Frontal cortex (tissue), 4 donors: ENCODE results near the gene SGCA. TPM values are rescaled to one million over a fixed set of nuclear protein-coding genes. Genes with fewer than 3 reads are reported as not detected.
A peak's percentile ranks its signal among the peaks of the same experiment; 100 is the strongest.

ENCODE experiments used
- DNase-seq, 2 donors: peaks; one replicate each; pipeline ENCODE4 v3.0.0; 2012; ENCODE audit warnings: low spot score in 2 of 2
- FAIRE-seq: peaks from 2 replicates; lab custom pipeline; 2012; peaks lifted over from hg19 to GRCh38; lab: Jason Lieb, UNC
- total RNA-seq: library from RNA; depleted of rRNA; stranded (reverse); fragments of >200 nt; gene quantifications from one replicate; pipeline ENCODE4 v1.2.3, GENCODE V29; 2014
- donor health status: control.
- donor health status: control.
- donor health status: control.

SGCA gene
- total RNA-seq: not detected

- FAIRE-seq: no peak
- DNase-seq: no peak
Measured at GRCh38 chr17:50165867-50166517, at the start of gene SGCA. Gene SGCA, plus strand, starts transcription at chr17:50166005. Its CDS starts 36 bp downstream, at chr17:50166041.

DNA sequence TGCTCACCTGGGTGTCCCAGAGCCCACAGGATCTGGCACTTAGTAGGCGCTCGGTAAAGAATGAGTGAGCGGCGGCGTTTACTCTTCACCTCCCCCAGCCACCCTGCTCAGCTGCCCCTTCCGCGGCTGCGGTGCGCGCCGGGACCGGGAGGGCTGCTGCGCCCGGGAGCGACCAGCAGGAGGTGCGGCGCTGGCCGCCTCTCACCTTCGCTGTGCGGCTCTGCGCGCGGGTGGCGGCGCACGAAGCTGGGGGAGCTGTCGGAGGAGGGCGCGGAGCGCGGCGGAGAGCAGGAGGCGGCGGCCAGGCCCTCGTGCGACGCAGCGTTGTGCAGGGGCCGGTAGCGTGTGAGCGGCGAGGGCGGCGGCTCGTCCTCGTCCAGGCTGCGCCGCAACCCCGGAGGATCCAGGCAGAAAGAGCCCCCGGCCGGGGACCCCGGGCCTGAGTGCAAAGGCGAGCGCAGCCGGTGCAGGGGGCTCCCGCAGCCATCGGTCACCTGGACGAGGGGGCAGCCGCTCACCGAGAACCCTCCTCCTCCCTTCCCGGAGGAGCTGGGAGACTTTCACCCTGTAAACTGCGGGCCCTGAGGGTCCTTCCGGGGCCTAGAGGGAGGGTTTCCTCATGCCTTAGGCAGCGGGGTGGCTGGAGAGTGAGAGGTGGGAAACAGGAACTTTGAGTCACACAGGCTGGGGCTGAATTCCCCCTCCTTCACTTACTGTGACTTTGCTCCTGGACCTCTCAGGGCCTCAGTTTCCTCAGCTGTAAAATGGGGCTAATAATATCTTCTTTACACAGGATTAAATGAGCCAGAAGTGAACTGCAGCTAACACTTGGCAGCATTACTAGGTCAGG lies 48.4 kb upstream of the SGCA start:
- DNase-seq: no peak
- no peak for FAIRE-seq

DNA sequence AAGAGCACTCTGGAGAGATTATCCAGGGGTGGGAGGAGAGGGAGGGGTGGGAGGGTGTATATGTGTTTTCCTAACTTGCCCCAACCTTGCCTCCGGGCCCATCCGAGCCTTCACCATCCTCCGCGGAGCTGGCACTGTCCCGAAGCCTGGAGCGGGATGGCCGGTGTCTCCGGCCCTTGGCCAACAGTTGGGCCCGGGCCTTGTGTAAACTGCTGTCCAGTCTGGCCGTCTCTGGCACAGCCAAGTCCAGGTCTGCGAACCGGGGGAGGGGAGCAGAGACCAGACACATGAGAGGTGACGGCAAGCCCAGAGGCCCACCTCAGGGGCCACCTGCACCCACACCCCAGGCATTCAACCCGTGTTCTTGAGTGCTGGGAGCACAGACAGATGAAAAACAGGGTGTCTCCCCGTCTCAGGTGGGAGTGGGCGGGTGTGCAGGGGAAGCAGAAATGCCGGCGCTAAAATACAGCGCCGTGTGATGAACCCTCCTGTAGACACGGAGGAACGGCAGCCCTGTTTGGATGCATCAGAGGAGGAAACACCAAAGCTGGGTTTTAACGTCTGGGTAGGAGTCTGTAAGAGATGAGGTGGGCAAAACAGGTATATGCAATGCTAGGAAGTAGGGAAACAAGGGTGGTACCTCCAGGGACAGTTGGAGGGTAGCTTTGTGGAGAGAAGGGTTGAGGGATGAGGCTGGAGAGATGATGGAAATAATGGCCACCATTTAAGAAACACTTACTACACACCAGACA lies 47.6 kb upstream of the SGCA start:
- DNase-seq: no peak
- FAIRE-seq: no peak

DNA sequence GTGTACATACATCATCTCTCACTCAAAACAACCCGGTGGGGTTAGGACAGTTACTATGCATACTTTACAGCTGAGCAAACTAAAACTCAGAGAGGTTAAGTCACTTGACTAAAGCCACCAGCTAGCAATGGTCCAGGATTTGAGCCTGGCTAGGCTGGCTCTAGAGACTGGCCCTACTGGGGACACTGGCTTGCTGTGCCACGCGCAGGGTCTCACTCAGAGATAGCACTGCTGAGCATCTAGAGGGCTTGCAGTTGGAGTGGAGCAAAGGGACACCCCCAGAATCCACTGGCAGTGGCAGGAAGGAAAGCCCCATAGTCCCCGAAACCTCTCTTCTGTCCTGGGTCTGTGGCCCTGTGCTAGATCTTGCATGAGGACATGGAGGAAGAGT lies 47.0 kb upstream of the SGCA start:
- FAIRE-seq: no peak
- DNase-seq: no peak

GRCh38 chr17:50120475-50121253 lies 45.1 kb upstream of the SGCA start:
- DNase-seq (no peak), FAIRE-seq (no peak)

GRCh38 chr17:50122945-50123344 lies 42.9 kb upstream of the SGCA start:
- FAIRE-seq (no peak), DNase-seq (no peak)

- FAIRE-seq (no peak), DNase-seq (no peak)
Measured at GRCh38 chr17:50123649-50124349, 42.0 kb upstream of the SGCA start.

- FAIRE-seq: no peak
- no peak for DNase-seq
Measured at GRCh38 chr17:50125420-50125997, 40.3 kb upstream of the SGCA start.

DNA sequence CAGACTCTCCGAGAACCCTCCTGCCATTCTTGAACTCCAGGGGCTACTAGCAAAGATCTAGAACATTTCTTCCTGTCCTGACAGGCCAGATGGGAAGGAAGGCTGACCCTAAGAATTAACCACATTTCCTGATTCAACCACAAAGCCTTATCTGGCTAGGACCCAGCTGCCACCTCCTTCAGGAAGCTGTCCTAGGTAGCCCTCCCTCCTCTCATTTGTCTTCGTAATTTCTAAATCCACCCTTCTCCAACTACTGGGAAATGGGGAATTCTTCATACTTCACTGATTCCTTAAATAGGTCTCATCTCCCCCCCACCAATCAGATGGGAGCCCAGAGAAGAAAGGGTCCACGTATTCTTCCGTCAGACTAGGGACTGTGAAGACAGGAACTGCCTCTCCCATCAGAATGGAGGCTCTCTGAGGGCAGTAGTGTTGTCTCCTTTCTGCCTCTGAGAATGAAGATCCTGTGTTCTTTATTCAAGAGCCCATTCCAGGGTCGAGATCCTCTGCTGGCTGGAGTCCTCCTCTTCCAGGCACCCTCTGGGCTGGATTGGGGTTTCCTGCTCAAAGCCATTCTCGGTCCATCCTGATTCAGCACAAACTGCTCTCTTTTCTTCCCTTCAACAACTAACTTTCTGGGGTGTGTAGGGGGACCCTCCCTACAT lies 38.0 kb upstream of the SGCA start:
- FAIRE-seq (no peak), DNase-seq (no peak)

DNA sequence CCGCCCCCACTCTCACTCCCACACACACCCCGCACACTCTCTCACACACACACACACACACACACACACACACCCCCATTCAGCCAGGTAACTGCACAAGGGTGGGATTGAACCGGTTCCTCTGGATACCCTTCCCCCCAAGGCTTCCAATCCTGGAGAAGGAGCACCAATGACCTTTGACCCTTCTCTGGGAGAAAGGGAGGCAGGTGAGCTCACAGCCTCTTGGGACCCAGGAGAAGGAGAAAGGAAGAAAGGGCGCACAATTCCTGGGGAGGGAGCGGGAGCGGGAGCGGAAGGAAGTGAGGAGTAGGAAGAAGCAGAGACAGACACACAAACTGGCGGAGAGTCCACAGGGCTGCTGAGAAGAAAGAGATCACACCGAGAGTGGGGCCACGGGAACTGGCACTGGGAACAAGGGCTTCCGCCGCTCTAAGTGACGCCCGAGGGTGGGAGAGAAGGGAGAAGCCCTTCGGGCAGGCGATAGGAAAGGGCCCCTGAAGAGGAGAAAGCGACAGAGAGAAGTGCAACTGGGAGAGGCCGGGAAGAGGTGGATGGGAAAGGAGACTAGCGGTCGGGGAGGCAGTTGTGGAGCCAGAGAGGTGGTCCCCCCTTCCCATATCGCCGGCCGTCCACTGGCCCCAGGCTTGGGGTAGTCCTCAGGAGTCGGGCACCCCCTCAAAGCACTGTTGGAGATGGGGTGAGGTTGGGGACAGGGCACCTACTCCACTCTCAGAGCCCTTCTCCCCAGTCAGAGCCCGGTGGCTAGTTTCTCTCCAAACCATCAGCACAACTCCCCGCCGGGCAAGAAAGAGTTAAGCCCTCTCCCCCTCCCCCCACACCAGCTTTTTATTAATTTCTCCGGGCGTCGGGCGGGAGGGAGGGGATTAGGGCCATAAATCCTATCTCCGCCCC lies 37.1 kb upstream of the SGCA start:
- FAIRE-seq (no peak), DNase-seq (no peak)

GRCh38 chr17:50129353-50129727 lies 36.5 kb upstream of the SGCA start:
- no peak for DNase-seq
- no peak for FAIRE-seq

DNA sequence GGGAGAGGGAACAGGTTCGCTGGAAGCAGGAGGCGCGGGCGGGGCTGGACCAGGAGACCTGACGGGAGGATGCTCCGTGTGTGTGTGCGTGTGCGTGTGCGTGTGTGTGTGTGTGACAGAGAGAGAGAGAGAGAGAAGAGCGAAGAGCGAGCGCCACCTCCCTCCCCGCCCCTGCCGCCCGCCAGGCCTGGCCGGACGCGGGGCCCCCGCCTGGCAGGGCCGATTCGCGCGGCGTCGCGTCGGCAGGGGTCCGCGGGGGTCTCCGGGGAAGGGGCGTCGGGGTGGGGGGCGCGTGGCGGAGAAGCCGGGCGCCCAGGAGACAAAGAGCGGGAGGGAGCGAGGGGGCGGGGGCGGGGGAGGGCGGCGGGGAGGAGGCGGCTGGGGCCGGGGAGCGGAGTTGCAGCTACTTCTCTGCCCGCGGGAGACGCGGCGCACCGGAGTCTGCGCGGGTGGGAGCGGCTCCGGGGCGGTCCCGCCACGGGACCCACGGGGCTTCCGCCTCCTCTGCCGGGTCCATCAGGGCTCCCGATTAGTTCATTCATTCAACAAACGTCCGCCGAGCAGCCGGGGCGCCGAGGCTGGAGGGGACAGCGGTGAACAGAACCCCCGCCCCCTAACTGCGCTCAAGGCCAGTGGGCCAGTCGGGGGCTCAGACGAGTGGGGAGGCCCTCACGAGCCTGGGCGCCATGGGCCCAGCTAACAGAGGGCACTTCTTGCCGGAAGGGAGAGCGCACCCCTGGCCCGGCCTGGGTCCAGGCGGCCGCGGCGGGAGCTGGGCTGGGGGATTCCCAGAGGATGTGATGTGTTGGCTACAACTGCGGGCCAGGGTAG lies 35.9 kb upstream of the SGCA start, which contains the start of gene SAMD14:
Gene SAMD14 (minus strand): TSS at position 433 of the 831 bp plus-strand sequence. CDS start 5,201 bp downstream, outside the sequence.
- peak; percentile 73 to 83 for DNase-seq
- FAIRE-seq: no peak

GRCh38 chr17:50130559-50131305 lies 35.1 kb upstream of the SGCA start:
- DNase-seq (no peak), FAIRE-seq (no peak)

DNA sequence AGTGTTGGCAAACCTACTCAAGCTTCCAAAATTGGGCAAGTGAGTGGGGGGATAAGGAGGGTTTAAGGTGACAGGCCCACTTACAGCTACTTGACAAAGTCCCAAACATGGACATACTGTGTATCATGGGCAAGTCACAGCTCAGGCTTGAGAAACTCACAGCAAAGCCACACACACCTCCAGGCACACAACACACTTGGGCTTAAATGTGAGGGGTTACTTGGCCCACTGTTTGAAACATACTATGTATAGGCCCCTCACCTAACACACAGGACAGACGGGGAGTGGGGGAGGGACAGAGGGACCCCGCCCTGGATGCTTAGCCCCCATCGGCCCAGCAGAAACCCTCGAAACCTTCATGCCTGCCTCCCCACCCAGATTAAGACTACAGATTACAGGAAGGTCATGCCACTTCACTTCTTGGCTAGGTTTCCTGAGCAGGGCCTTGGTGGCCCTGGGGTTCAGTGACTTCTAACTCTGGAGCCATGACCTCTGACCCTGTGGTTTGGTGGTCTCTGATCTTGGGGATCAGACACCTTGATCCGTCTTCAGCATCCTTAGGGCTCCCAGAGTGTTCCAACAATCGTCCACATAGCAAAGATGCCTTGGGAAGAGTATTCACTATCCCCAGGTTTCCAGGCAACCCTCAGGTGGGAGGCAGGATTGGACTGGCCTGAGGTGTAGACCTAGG lies 33.6 kb upstream of the SGCA start:
- DNase-seq: no peak
- no peak for FAIRE-seq
